GM19395 (cell line): ENCODE data around the gene SPIC.

Experiments used
- ATAC-seq: cut with Tn5 transposase; IDR thresholded peaks from one replicate; pipeline ENCODE4 v1.9.1; 2021; ENCODE audit warnings: mild to moderate bottlenecking, moderate library complexity; ENCODE audit not compliant: unreplicated experiment

The SPIC gene

DNA sequence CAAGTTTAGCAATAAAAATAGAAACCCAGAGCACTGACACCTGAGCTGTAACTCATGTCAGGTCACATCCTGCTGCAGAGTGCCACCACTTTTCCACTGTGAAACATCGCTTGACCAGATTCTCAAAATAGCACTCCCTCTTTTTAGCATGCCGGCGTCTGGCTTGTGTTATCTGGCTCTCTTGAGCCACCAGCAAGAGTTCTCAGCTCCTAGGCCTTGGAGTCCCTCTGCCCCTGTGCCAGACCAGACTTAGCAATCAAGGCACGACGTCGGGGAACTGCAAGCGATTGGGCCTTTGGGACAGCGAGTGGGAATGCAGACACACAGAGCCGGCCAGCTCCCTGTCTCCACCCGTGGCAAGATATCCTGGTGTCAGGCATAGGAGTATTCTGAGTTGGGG is 52.5 kb downstream of the SPIC start:
- ATAC-seq = no peak

DNA sequence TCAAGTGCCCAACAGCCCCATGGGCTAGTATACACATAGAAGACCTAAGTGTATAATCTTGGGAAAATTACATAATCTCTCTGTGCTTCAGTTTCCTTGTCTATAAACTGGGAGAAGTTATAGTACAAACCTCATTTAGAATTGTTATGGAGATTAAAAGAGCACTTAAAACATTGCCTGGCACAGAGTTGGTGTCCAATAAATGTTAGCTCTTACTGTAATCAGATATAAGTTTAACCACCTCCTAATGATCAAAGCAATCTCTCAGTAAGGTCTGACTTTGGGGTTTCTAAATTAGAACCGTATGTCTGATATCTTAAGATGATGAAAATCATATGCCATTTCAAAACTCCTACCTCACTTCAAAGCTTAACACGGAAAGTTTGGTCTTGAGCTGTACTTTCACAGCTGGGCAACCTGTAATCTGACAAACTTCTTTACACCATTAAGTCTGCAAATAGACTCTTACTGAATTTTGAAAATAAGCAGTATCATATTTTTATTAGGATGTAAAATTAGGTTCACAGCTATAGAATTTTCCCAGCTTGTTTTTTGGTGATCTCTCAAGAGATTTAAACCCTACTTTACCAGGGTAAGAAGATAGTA is 61.0 kb downstream of the SPIC start:
- no peak for ATAC-seq
